Ovary (tissue), 3 donors: Measurements from ENCODE around the gene ACTG2.

Source experiments
- EP300 ChIP-seq: sonication (generic); formaldehyde crosslinking; IDR thresholded peaks from one replicate; pipeline ENCODE4 v1.6.1; 2017; ENCODE audit warnings: antibody characterized with exemption
- POLR2A ChIP-seq: fragments of 450-650 bp; IDR thresholded peaks from one replicate; pipeline ENCODE4 v1.6.1; 2017; ENCODE audit warnings: antibody characterized with exemption, mild to moderate bottlenecking, moderate library complexity
- TF ChIP-seq, protein P1 (sequence below), 3 donors: fragments of 450-650 bp in 2 of 3; fragments of 200-600 bp in 1 of 3; IDR thresholded peaks; one replicate each; pipeline versions ENCODE4 v1.5.1 to v1.8.0; 2016 to 2022; ENCODE audit warnings: antibody characterized with exemption in 3 of 3, mild to moderate bottlenecking in 1 of 3
- donor health status: DM: no; HTN: no; CAD: no.

DNA sequence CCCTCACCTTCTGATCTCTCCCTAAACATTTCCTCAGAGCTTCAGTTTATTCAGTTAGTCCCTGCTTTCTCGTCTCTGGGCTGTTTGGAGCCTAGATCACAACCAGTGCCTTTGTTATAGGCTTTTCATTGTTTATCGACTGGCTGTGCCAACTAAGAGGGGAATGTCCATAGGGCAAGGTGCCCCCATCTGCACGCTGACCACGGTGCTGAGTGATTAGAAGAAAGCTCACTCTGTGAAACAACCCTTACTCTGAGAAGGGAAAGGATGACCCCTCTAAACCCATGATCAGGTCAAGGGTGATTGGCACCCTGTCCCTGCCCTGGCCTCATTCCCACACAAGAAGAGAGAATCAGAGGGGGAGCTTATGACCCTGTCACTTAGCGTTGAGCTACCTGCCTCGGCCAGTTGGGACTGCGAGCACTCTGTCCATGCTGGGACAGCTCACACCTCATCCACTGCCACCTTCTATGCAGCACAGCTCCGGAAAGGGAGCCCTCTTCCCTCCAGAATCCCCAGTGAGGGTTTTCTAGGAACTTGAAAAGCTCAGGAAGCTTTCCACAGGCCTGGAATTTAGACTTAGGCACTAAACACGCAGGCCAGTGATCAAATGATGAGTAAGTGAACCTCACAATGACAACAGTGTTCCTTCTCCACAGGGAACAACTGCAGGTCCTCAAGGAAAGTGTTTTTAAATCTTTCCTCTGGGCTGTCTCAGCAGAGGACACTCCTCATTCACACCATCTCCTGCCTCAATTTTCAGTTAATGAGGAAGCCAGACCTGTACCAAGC, 2.3 kb upstream of the ACTG2 start:
- no peak for TF ChIP-seq POLR2A
- TF ChIP-seq, protein P1, sequence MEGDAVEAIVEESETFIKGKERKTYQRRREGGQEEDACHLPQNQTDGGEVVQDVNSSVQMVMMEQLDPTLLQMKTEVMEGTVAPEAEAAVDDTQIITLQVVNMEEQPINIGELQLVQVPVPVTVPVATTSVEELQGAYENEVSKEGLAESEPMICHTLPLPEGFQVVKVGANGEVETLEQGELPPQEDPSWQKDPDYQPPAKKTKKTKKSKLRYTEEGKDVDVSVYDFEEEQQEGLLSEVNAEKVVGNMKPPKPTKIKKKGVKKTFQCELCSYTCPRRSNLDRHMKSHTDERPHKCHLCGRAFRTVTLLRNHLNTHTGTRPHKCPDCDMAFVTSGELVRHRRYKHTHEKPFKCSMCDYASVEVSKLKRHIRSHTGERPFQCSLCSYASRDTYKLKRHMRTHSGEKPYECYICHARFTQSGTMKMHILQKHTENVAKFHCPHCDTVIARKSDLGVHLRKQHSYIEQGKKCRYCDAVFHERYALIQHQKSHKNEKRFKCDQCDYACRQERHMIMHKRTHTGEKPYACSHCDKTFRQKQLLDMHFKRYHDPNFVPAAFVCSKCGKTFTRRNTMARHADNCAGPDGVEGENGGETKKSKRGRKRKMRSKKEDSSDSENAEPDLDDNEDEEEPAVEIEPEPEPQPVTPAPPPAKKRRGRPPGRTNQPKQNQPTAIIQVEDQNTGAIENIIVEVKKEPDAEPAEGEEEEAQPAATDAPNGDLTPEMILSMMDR (IDR thresholded peaks at IDR 0.05): no peak
- TF ChIP-seq EP300: no peak
